B cell (primary cell): Measurements from ENCODE around the gene INPP4A. TPM values are rescaled to one million over a fixed set of nuclear protein-coding genes. Genes with fewer than 3 reads are reported as not detected.

Experiments used
- ATAC-seq: fragments of 200-7000 bp; cut with Tn5 transposase; one replicate; pipeline ENCODE4 v1.10.0; 2021; ENCODE audit warnings: low read depth, mild to moderate bottlenecking, moderate number of reproducible peaks, moderate library complexity
- CTCF ChIA-PET: fragments of 350-600 bp; sonication (Branson Sonifier 250); formaldehyde crosslinking; loops from one replicate; lab custom pipeline; 2021; ENCODE audit warnings: antibody characterized with exemption, inconsistent platforms; lab: Charles Lee
- POLR2A ChIA-PET: fragments of 350-600 bp; sonication (Branson Sonifier 250); formaldehyde crosslinking; loops from one replicate; lab custom pipeline; 2021; ENCODE audit warnings: antibody characterized with exemption; lab: Charles Lee
- DNase-seq: peaks from one replicate; pipeline ENCODE4 v3.0.0; 2013
- H2AFZ ChIP-seq: 2 replicates; pipeline ENCODE4 v1.6.1; 2012; ENCODE audit warnings: mild to moderate bottlenecking, low read depth, low read length; ENCODE audit not compliant: insufficient read depth, poor library complexity, severe bottlenecking
- H3K27ac ChIP-seq, 2 donors: 1 replicate in 1 of 2; 2 replicates in 1 of 2; pipeline ENCODE4 v1.5.1; 2012 to 2013; ENCODE audit warnings: low read length in 2 of 2, mild to moderate bottlenecking in 2 of 2, moderate library complexity in 1 of 2
- H3K27me3 ChIP-seq, 4 experiments: fragments of 200-600 bp in 1 of 4; sonication (generic) in 1 of 4; replicated peaks in 1 of 4; 1 replicate in 2 of 4; 2 replicates in 2 of 4; pipeline versions ENCODE4 v1.6.1 to v1.7.0; 2013 to 2016; ENCODE audit warnings: low read length in 3 of 4, mild to moderate bottlenecking in 2 of 4, mixed read lengths in 1 of 4, moderate library complexity in 1 of 4; ENCODE audit not compliant: insufficient read depth in 4 of 4, control insufficient read depth in 3 of 4; ENCODE audit errors: control extremely low read depth in 1 of 4
- H3K36me3 ChIP-seq, 2 experiments: replicated peaks in 1 of 2; 1 replicate in 1 of 2; 2 replicates in 1 of 2; pipeline versions ENCODE4 v1.6.1 to v1.7.1; 2013; ENCODE audit warnings: low read length in 1 of 2; ENCODE audit not compliant: insufficient read depth in 2 of 2, control insufficient read depth in 1 of 2; ENCODE audit errors: control extremely low read depth in 1 of 2, extremely low read depth in 1 of 2
- H3K4me1 ChIP-seq, 2 donors: fragments of 200-600 bp in 1 of 2; sonication (generic) in 1 of 2; 1 replicate in 1 of 2; 2 replicates in 1 of 2; pipeline versions ENCODE4 v1.5.1 to v1.6.1; 2013 to 2017; ENCODE audit warnings: low read length in 2 of 2; ENCODE audit not compliant: control insufficient read depth in 2 of 2, insufficient read depth in 2 of 2
- H3K4me2 ChIP-seq: replicated peaks from 2 replicates; pipeline ENCODE3; 2012; ENCODE audit warnings: mild to moderate bottlenecking, low read depth, low read length; ENCODE audit not compliant: poor library complexity, severe bottlenecking
- H3K4me3 ChIP-seq, 5 experiments: fragments of 200-600 bp in 1 of 5; sonication (generic) in 1 of 5; 1 replicate in 3 of 5; 2 replicates in 2 of 5; pipeline versions ENCODE4 v1.5.1 to v1.7.0; 2011 to 2016; ENCODE audit warnings: low read length in 4 of 5, mild to moderate bottlenecking in 4 of 5, low read depth in 2 of 5, control low read depth in 1 of 5, moderate library complexity in 1 of 5; ENCODE audit not compliant: insufficient read depth in 1 of 5; ENCODE audit errors: control extremely low read depth in 1 of 5, extremely low read depth in 1 of 5
- H3K79me2 ChIP-seq: fragments of 200-600 bp; sonication (generic); one replicate; pipeline ENCODE4 v1.6.0; 2016; ENCODE audit warnings: low read length; ENCODE audit not compliant: control insufficient read depth, insufficient read depth
- H3K9ac ChIP-seq: fragments of 200-600 bp; sonication (generic); 2 replicates; pipeline ENCODE4 v1.6.1; 2017; ENCODE audit warnings: mild to moderate bottlenecking, low read length, moderate library complexity
- H3K9me3 ChIP-seq, 3 donors: one replicate each; pipeline versions ENCODE4 v1.6.1 to v1.7.1; 2013; ENCODE audit warnings: low read length in 2 of 3; ENCODE audit not compliant: control insufficient read depth in 2 of 3, insufficient read depth in 1 of 3; ENCODE audit errors: control extremely low read depth in 1 of 3
- H4K20me1 ChIP-seq: 2 replicates; pipeline ENCODE4 v1.6.0; 2012; ENCODE audit warnings: mild to moderate bottlenecking, low read length; ENCODE audit not compliant: insufficient read depth, control insufficient read depth, poor library complexity, severe bottlenecking
- H3K27ac Mint-ChIP-seq: one replicate; pipeline ENCODE4 v1.8.0; 2021; ENCODE audit warnings: mixed read lengths
- H3K27me3 Mint-ChIP-seq: one replicate; pipeline ENCODE4 v1.8.0; 2021; ENCODE audit warnings: mixed read lengths
- H3K4me1 Mint-ChIP-seq: one replicate; pipeline ENCODE4 v1.8.0; 2021; ENCODE audit warnings: mixed read lengths
- H3K4me3 Mint-ChIP-seq: one replicate; pipeline ENCODE4 v1.8.0; 2021; ENCODE audit warnings: mixed read lengths
- H3K9me3 Mint-ChIP-seq: one replicate; pipeline ENCODE4 v1.8.0; 2022; ENCODE audit warnings: mixed read lengths; ENCODE audit not compliant: insufficient read depth
- EZH2 ChIP-seq: IDR thresholded peaks from 2 replicates; pipeline ENCODE4 v1.6.1; 2012; ENCODE audit warnings: borderline replicate concordance, low read depth, mild to moderate bottlenecking, moderate library complexity, low read length; ENCODE audit not compliant: insufficient read depth, poor library complexity, severe bottlenecking
- WGBS: methylation state at CpG from one replicate; pipeline ENCODE4 v1.1.5; 2013; ENCODE audit warnings: missing lambda C conversion rate; ENCODE audit not compliant: insufficient coverage; 5-methylcytosine and 5-hydroxymethylcytosine counted together
- intact Hi-C: fragments of 100-400 bp; cut with micrococcal nuclease; formaldehyde crosslinking; loops from one replicate; pipeline ENCODE4 v1.10.0; 2022
- polyA plus RNA-seq: library from polyadenylated mRNA; depleted of rRNA; stranded (reverse); fragments of >200 nt; gene quantifications from 2 replicates; pipeline ENCODE4 v1.2.3, GENCODE V29; 2012
- total RNA-seq, 2 donors: library from RNA; stranded (reverse); fragments of 120-200 nt in 1 of 2; gene quantifications; 1 replicate in 1 of 2; 2 replicates in 1 of 2; pipeline versions ENCODE4 v1.2.3 to v1.2.4, GENCODE V29; 2013 to 2022
- TF ChIP-seq, protein P1 (sequence below): fragments of 200-600 bp; IDR thresholded peaks from one replicate; pipeline ENCODE4 v1.8.0; 2022; ENCODE audit warnings: antibody characterized with exemption, mild to moderate bottlenecking

INPP4A gene
- total and polyA plus RNA-seq, 2 donors (not counting 1 experiment from before 2014, with no cell fraction given) = 10.7 to 22.5 TPM

DNA sequence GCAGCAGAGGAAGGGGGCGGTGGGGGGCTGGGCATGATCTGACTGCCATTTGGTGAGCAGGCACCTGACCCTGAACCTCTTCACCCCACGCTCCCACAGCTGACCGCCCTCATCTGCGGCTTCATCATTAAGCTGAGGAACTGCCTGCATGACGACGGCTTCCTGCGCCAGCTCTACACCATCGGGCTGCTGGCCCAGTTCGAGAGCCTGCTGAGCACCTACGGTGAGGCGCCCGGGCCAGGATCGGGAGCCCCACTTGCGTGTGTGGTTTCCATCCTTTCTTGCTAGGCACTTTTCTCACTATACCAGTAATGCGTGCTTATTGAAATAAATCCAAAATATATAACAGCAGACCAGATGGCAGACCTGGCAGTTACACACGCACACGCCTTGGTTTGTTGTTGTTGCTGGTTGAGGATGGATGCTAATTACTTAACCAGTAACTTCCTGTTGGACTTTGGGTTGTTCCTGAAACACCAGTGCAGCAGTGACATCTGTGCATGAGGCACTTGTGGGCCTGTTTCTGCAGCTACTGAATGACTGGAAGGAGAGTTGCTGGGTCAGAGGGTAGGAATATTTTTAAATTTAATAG lies 120.0 kb downstream of the INPP4A start:
- no peak overlapping the region for H3K4me2 ChIP-seq
- H3K27me3 Mint-ChIP-seq = no peaks in the 10 kb centered on the region
- DNase-seq (no peak), ATAC-seq (no peak)
- no peak overlapping the region for H3K4me3 ChIP-seq
- ChIA-PET CTCF (no interaction called here), POLR2A (no interaction called here)
- H3K4me3 Mint-ChIP-seq = no peak overlapping the region
- H3K27ac Mint-ChIP-seq = no peak overlapping the region
- peaks cover 5% of the 10 kb centered on the region for H3K4me1 Mint-ChIP-seq
- intact Hi-C loops = loop anchor here (5.0 kb wide), 1 partner anchor 273 kb away; no protein-coding TSS in a partner anchor
- TF ChIP-seq EZH2 = no peak
- TF ChIP-seq, protein P1, sequence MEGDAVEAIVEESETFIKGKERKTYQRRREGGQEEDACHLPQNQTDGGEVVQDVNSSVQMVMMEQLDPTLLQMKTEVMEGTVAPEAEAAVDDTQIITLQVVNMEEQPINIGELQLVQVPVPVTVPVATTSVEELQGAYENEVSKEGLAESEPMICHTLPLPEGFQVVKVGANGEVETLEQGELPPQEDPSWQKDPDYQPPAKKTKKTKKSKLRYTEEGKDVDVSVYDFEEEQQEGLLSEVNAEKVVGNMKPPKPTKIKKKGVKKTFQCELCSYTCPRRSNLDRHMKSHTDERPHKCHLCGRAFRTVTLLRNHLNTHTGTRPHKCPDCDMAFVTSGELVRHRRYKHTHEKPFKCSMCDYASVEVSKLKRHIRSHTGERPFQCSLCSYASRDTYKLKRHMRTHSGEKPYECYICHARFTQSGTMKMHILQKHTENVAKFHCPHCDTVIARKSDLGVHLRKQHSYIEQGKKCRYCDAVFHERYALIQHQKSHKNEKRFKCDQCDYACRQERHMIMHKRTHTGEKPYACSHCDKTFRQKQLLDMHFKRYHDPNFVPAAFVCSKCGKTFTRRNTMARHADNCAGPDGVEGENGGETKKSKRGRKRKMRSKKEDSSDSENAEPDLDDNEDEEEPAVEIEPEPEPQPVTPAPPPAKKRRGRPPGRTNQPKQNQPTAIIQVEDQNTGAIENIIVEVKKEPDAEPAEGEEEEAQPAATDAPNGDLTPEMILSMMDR = no peak
- WGBS = 87% methylated on average over 14 of the region's 17 CpGs
- H3K9me3 Mint-ChIP-seq = no peaks in the 10 kb centered on the region
- H3K27me3 ChIP-seq = no peaks in the 10 kb centered on the region
- H3K79me2 ChIP-seq = no peaks in the 10 kb centered on the region
- H4K20me1 ChIP-seq = no peaks in the 10 kb centered on the region
- H3K9ac ChIP-seq = no peak overlapping the region
- no peak overlapping the region for H3K27ac ChIP-seq
- peaks cover 10 to 17% of the 10 kb centered on the region in 2 experiments for H3K36me3 ChIP-seq
- H3K4me1 ChIP-seq = peaks cover 0 to 4% of the 10 kb centered on the region in 2 donors
- no peaks in the 10 kb centered on the region for H3K9me3 ChIP-seq
- no peak overlapping the region for H2AFZ ChIP-seq

- no peaks in the 10 kb centered on the region for H4K20me1 ChIP-seq
- no peaks in the 10 kb centered on the region for H3K79me2 ChIP-seq
- ChIA-PET CTCF (no interaction called here), POLR2A (interaction anchor here (0.6 kb wide), 1 partner anchor 749 kb away, joined by 8 read pairs; no protein-coding TSS in a partner anchor)
- ATAC-seq (no peak), DNase-seq (no peak)
- no peaks in the 10 kb centered on the region for H3K27me3 ChIP-seq
- Mint-ChIP-seq H3K9me3 (no peaks in the 10 kb centered on the region), H3K4me1 (no peaks in the 10 kb centered on the region), H3K27ac (no peak overlapping the region), H3K4me3 (no peak overlapping the region), H3K27me3 (no peaks in the 10 kb centered on the region)
- no peaks in the 10 kb centered on the region for H3K9me3 ChIP-seq
- intact Hi-C loops = loop anchor here (5.0 kb wide), 1 partner anchor 272 kb away; no protein-coding TSS in a partner anchor
- H2AFZ ChIP-seq = no peak overlapping the region
- no peak overlapping the region for H3K27ac ChIP-seq
- H3K9ac ChIP-seq = no peak overlapping the region
- peaks cover 11 to 19% of the 10 kb centered on the region in 2 experiments for H3K36me3 ChIP-seq
- H3K4me3 ChIP-seq = no peak overlapping the region
- no peak for TF ChIP-seq EZH2
- TF ChIP-seq, protein P1 = no peak
- H3K4me2 ChIP-seq = no peak overlapping the region
- no peaks in the 10 kb centered on the region for H3K4me1 ChIP-seq
- 100% methylated on average over 1 of the region's 9 CpGs for WGBS
Observed at GRCh38 chr2:98565286-98565860, 120.7 kb downstream of the INPP4A start.
